ENCODE data around the gene KIAA1671.
A peak's percentile ranks its signal among the peaks of the same experiment; 100 is the strongest.

KIAA1671 gene

DNA sequence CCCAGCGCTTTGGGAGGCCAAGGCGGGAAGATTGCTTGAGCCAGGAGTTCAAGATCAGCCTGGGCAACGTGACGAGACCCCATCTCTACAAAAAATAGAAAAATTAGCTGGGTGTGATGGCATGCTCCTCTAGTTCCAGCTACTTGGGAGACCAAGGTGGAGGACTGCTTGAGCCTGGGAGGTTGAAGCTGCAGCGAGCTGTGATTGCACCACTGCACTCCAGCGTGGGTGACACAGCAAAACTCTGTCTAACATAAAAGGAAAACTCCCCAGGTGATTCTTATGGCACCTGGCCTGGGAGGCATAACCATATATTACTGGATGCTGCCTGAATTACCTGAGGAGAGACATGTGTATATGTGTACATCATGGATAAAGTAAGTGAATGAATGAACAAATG lies 29.1 kb downstream of the KIAA1671 start:
- no peak for DNase-seq (ENCODE audit: low spot score)
- Mint-ChIP-seq H3K4me3 (no peak overlapping the region), H3K9me3 (no peaks in the 10 kb centered on the region), H3K27me3 (ENCODE audit: low read depth) (peaks cover 7% of the 10 kb centered on the region), H3K36me3 (ENCODE audit: low read depth) (peaks cover 1% of the 10 kb centered on the region), H3K27ac (no peak overlapping the region), H3K4me1 (ENCODE audit: low read depth) (peaks cover 13% of the 10 kb centered on the region)

DNA sequence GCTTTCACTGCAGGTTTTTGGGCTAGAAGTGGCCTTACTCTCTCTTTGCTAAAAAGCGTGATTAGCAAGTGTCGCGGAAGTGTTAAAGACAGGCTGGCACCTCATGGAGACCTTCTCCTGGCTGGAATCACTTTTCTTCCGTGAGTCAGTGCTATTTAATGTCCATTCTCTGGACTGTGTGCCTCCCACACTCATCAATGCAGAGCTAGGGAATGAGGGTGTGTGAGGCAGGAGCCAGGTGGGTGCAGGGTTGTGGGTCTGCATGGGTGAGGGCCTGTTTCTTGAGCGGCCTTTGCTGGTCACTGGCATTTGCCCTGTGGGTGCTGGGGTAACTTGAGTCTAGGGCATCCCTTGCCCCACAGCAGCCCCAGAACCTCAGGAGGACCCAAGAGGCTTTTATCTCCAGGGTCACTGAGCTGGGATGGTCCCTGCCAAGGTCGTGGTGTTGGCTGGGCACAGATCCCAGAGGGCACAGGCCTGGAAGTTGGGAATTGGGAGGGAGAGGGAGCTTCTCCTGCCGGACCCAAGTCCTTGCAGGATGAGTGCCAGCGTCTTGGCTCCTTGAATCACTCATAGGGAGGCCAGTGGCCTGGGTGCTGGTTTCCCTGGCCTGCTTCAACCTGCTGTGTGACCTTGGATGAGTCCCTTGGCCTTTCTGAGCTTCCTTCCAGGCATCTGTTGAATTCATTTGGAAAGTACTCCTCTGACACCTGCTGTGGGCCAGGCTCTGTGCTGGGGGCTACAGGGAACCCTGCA lies 30.0 kb downstream of the KIAA1671 start:
- Mint-ChIP-seq H3K27me3 (ENCODE audit: low read depth) (peaks cover 7% of the 10 kb centered on the region), H3K36me3 (ENCODE audit: low read depth) (peaks cover 3% of the 10 kb centered on the region), H3K9me3 (no peaks in the 10 kb centered on the region), H3K4me1 (ENCODE audit: low read depth) (peaks cover 15% of the 10 kb centered on the region), H3K4me3 (no peak overlapping the region), H3K27ac (no peak overlapping the region)
- no peak for DNase-seq (ENCODE audit: low spot score)

DNA sequence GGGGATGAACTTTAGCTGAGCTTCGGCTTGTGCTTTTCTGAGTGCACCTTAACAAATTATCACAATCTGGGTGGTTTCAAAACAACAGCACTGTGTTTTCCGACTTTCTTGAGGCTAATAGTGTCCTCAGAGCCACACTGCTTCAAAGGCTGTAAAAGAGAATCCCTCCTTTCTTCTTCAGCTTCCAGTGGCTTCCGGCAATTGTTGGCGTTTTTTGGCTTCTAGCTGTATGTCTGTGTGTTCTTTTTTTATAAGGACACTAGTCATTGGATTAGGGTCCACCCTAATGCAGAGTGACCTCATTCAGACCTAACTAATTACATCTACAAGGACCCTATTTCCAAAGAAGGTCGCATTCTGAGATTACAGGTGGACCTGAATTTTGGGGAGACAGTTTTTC lies 30.6 kb downstream of the KIAA1671 start:
- Mint-ChIP-seq H3K27me3 (ENCODE audit: low read depth) (peaks cover 7% of the 10 kb centered on the region), H3K4me3 (no peak overlapping the region), H3K9me3 (no peaks in the 10 kb centered on the region), H3K36me3 (ENCODE audit: low read depth) (peaks cover 3% of the 10 kb centered on the region), H3K27ac (no peak overlapping the region), H3K4me1 (ENCODE audit: low read depth) (peaks cover 15% of the 10 kb centered on the region)
- DNase-seq (ENCODE audit: low spot score): no peak

DNA sequence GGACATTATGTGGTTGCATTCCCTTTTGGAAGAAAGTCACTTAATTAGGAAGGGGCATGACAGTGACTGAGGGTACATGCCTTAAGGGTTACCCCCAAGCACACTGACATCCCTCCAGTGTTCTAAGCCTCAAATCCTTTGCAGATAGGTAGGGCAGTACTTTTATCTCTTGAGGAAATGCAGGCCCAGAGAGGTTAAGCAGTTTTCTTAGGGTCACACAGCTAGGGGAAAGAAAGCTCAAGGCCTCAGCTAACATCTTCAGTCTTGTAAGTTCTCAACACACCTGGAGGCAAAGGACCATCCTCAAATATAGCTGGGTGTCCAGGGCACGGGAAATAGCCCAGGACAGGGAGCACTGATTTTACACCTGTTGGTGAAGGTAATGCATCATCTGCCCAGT lies 31.6 kb downstream of the KIAA1671 start:
- Mint-ChIP-seq H3K27ac (no peak overlapping the region), H3K36me3 (ENCODE audit: low read depth) (peaks cover 3% of the 10 kb centered on the region), H3K9me3 (no peaks in the 10 kb centered on the region), H3K4me3 (no peak overlapping the region), H3K27me3 (ENCODE audit: low read depth) (peaks cover 10% of the 10 kb centered on the region), H3K4me1 (ENCODE audit: low read depth) (peaks cover 21% of the 10 kb centered on the region)
- DNase-seq (ENCODE audit: low spot score): no peak

DNA sequence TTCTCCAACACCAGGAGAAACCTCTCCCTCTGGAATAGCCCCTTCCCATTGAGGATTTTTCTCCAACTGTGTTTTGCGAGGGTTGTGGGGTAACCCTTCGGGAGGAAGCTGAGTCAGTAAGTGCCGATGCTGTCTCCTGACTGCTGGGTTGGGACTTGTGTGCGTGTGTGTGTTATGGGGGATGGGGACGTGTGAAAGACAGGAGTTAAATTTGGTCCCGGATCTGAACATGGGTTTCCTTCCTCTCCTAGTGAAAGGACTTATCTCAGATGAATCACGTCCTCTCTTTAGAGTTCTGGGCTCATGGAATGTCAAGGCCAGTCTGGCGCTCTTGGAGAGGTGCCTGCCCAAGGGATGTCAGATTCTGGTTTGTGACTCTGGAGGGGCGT lies 33.3 kb downstream of the KIAA1671 start:
- no peak for DNase-seq (ENCODE audit: low spot score)
- peaks cover 3% of the 10 kb centered on the region for H3K36me3 Mint-ChIP-seq (ENCODE audit: low read depth)
- H3K4me1 Mint-ChIP-seq (ENCODE audit: low read depth): peaks cover 30% of the 10 kb centered on the region
- no peaks in the 10 kb centered on the region for H3K9me3 Mint-ChIP-seq
- peaks cover 7% of the 10 kb centered on the region for H3K27me3 Mint-ChIP-seq (ENCODE audit: low read depth)
- H3K4me3 Mint-ChIP-seq: peak overlapping the region; percentile 68
- H3K27ac Mint-ChIP-seq: peak overlapping the region; percentile 72

DNA sequence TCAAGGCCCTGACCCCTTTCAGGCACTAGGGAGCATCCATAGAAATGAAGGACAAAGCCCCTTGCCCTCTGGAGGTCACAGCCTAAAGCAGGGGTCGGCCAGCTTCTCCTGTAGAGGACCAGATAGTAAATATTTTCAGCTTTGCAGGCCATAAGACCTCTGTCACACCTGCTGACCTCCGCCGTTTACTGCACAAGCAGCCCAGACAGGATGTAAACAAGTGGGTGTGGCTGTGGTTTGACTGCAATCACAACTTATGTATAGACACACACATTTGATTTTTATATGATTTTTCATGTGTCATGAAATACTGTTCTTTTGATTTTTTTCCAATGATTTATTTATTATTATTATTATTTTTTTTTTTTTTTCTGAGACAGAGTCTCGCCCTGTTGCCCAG lies 34.3 kb downstream of the KIAA1671 start:
- Mint-ChIP-seq H3K4me1 (ENCODE audit: low read depth) (peaks cover 36% of the 10 kb centered on the region), H3K4me3 (peak overlapping the region; percentile 34), H3K9me3 (no peaks in the 10 kb centered on the region), H3K36me3 (ENCODE audit: low read depth) (peaks cover 3% of the 10 kb centered on the region), H3K27me3 (ENCODE audit: low read depth) (peaks cover 7% of the 10 kb centered on the region), H3K27ac (peak overlapping the region; percentile 63)
- no peak for DNase-seq (ENCODE audit: low spot score)

DNA sequence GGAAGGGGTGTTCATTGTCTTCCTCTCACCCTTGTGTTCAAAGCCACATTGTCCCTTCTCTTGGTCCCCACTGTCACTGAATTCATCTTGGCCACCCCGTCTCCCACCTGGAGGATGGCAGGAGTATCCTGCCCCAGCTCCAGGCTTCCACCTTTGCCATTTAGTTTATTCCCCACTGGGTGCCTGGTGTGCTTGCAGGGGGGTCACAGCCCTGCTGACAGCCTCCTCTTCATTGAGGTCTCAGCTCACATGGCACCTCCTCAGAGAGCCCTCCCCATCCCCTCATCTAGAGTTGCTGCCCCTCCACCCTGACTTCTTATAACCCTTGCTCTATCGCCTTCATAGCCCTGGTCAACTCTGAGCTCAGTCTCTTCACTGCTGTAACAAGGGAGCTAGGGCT lies 36.6 kb downstream of the KIAA1671 start:
- no peak overlapping the region for H3K4me3 Mint-ChIP-seq
- peaks cover 53% of the 10 kb centered on the region for H3K4me1 Mint-ChIP-seq (ENCODE audit: low read depth)
- H3K9me3 Mint-ChIP-seq: no peaks in the 10 kb centered on the region
- no peak overlapping the region for H3K27ac Mint-ChIP-seq
- H3K27me3 Mint-ChIP-seq (ENCODE audit: low read depth): peaks cover 3% of the 10 kb centered on the region
- no peak for DNase-seq (ENCODE audit: low spot score)
- H3K36me3 Mint-ChIP-seq (ENCODE audit: low read depth): peaks cover 3% of the 10 kb centered on the region

DNA sequence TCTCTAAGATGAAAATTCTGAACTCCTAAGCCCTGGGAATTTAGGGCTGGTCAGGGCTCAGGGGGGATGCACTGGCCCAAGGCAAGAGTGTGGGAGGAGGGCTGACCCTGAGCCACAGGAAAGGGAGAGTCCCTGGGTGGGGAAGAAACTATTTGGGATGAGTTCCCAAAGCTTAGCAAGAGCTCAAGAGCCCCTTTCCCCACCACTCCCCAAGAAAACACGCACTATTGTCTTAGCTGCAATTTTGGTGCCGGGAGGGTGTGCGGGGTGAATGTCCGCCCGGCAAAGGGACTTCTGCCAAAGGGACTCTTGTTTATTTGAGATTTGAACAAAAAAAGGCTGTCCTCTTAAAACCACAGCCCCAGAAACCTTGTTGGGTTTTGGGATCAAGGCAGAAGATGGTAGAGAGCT lies 37.0 kb downstream of the KIAA1671 start:
- DNase-seq (ENCODE audit: low spot score): no peak
- Mint-ChIP-seq H3K27me3 (ENCODE audit: low read depth) (peaks cover 3% of the 10 kb centered on the region), H3K4me1 (ENCODE audit: low read depth) (peaks cover 57% of the 10 kb centered on the region), H3K27ac (no peak overlapping the region), H3K9me3 (no peaks in the 10 kb centered on the region), H3K36me3 (ENCODE audit: low read depth) (peaks cover 3% of the 10 kb centered on the region), H3K4me3 (no peak overlapping the region)

DNA sequence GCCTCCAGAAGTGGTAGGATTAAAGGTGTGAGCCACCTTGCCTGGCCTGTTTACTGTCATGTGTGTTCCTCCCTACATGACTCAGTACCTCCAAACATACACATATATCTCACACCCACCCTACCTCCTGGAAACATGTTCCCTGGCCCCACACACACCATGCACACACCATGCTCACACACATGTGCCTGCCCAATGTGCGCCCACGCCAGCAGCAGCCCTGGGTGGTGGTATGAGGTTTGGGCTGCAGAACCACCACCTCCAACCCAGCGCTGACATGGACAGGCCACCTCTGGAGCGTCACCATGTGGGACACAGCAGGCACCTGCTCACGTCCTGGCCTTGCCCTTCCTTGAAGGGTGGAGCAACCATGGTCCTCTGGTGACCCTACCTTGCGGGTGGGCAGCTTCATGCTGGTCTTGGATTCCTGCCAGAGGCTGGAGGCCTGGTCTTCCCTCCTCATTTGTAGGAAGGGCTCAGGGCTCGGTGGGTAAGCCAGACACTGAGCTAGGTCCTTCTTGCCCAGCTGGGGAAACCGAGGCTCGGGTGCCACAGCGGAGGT lies 37.9 kb downstream of the KIAA1671 start:
- H3K9me3 Mint-ChIP-seq: no peaks in the 10 kb centered on the region
- H3K27ac Mint-ChIP-seq: no peak overlapping the region
- no peak for DNase-seq (ENCODE audit: low spot score)
- H3K4me1 Mint-ChIP-seq (ENCODE audit: low read depth): peaks cover 57% of the 10 kb centered on the region
- H3K27me3 Mint-ChIP-seq (ENCODE audit: low read depth): peaks cover 3% of the 10 kb centered on the region
- peaks cover 3% of the 10 kb centered on the region for H3K36me3 Mint-ChIP-seq (ENCODE audit: low read depth)
- H3K4me3 Mint-ChIP-seq: no peak overlapping the region

DNA sequence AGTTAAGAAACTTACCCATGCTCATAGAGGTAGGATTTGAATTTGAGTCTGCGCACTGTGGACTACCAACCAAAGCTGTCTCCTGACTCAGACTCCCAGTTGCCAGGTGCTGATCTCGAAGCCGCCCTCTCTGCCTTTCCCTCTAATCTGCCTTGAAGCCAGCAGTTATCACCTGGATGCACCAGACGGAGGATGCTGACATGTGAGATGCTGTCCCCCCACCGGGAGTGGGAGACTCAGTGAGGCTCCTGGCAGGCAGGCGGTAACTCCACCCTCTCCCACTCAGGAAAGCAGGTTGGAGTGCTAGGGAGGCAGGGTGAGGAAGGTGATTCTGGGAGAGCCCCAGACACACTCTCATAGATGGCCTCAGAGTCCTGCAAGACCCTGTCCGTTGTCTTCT lies 40.4 kb downstream of the KIAA1671 start:
- Mint-ChIP-seq H3K9me3 (no peaks in the 10 kb centered on the region), H3K4me1 (ENCODE audit: low read depth) (peaks cover 63% of the 10 kb centered on the region), H3K27me3 (ENCODE audit: low read depth) (peaks cover 6% of the 10 kb centered on the region), H3K4me3 (no peak overlapping the region), H3K36me3 (ENCODE audit: low read depth) (no peaks in the 10 kb centered on the region), H3K27ac (peak overlapping the region; percentile 94)
- no peak for DNase-seq (ENCODE audit: low spot score)

DNA sequence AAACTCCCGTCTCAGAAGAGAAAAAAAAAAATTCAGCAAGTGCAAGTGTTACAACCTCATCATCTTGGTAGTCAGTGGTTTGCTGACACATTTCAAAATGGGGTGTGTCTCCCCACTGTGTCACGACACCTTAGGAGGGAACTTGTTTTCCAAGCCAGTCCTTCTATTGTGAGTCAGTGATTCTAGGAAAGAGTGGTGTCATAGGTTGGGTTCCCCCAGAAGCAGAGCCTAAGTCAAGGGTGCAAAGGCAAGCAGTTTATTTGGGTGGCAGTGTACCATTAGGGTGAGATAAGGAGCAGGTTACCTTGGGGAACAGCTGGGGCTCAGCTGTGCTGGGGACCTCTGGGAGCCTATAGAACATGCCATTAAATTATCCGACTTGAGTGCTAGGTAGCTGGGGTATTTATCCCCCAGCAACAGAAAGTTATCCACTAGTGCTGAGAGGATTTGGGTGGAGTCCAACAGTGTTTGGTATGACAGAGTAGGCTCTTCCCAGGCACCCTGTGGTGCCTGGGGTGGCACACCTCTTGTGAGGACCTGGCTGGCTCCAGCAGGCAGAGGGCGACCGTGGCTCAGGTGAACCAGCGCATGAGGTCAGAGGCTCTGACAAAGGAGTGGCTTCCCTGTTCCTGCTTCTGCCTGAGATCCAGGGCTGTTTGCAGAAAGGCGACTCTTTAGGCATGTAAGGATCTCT lies 41.7 kb downstream of the KIAA1671 start:
- peaks cover 56% of the 10 kb centered on the region for H3K4me1 Mint-ChIP-seq (ENCODE audit: low read depth)
- H3K4me3 Mint-ChIP-seq: peak overlapping the region; percentile 44
- no peaks in the 10 kb centered on the region for H3K36me3 Mint-ChIP-seq (ENCODE audit: low read depth)
- peak overlapping the region; percentile 94 for H3K27ac Mint-ChIP-seq
- H3K27me3 Mint-ChIP-seq (ENCODE audit: low read depth): peaks cover 3% of the 10 kb centered on the region
- peak; percentile 78 for DNase-seq (ENCODE audit: low spot score)
- H3K9me3 Mint-ChIP-seq: no peaks in the 10 kb centered on the region

DNA sequence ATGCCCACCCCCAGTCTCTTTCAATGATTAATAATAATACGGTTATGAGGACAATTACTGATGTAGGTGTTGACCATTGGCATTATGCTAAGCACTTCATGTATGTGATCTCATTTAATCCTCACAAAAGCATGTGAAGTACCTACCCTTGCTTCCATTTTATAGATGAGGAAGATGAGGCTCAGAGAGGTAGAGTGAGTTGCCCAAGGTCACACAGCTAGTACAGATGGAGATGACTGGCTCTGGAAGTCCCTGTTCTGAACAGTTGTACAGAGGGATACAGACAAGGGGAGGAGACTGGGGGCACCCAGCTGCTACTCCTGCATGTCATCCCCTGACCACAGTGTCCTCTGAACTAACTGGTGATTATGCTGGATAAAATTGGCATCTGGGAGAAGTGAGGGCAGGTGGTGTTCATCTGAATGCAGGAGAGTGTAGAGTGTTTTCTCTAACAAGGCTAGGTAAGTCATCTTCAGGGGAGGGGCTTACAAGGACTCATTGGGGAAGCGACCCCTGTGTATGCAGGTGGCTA lies 43.2 kb downstream of the KIAA1671 start:
- H3K27ac Mint-ChIP-seq: peak overlapping the region; percentile 26
- no peak overlapping the region for H3K4me3 Mint-ChIP-seq
- DNase-seq (ENCODE audit: low spot score): no peak
- peaks cover 48% of the 10 kb centered on the region for H3K4me1 Mint-ChIP-seq (ENCODE audit: low read depth)
- H3K9me3 Mint-ChIP-seq: no peaks in the 10 kb centered on the region
- peaks cover 3% of the 10 kb centered on the region for H3K27me3 Mint-ChIP-seq (ENCODE audit: low read depth)
- H3K36me3 Mint-ChIP-seq (ENCODE audit: low read depth): no peaks in the 10 kb centered on the region

DNA sequence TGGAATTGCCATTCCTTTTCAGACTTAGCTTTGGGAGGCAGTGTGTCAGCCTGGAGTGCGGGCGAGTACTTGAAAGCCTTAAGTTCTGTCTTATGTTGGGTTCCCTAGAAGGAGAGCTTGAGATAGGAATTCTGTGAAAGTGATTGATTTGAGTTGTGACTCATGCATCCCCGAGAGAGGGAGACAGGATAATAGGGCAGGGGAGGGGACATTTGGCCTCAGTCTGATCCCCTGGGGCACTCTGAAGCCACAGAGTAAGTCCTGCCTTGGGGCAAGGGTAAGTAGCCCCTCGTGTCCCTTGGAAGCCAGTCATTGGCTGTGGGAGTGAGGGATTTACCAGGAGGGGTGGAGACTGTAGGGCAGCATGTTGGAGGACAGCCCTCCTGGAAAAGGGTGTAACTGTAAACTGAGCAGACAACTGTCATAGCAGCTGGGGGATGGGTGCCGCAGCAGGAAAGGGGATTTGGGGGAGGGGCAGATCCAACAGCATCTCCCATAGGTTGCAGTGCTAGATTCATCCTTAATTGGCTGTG lies 44.0 kb downstream of the KIAA1671 start:
- peaks cover 3% of the 10 kb centered on the region for H3K27me3 Mint-ChIP-seq (ENCODE audit: low read depth)
- H3K4me1 Mint-ChIP-seq (ENCODE audit: low read depth): peaks cover 48% of the 10 kb centered on the region
- H3K27ac Mint-ChIP-seq: peak overlapping the region; percentile 49
- peak overlapping the region; percentile 34 for H3K4me3 Mint-ChIP-seq
- peaks cover 3% of the 10 kb centered on the region for H3K36me3 Mint-ChIP-seq (ENCODE audit: low read depth)
- H3K9me3 Mint-ChIP-seq: peaks cover 3% of the 10 kb centered on the region
- DNase-seq (ENCODE audit: low spot score): no peak

DNA sequence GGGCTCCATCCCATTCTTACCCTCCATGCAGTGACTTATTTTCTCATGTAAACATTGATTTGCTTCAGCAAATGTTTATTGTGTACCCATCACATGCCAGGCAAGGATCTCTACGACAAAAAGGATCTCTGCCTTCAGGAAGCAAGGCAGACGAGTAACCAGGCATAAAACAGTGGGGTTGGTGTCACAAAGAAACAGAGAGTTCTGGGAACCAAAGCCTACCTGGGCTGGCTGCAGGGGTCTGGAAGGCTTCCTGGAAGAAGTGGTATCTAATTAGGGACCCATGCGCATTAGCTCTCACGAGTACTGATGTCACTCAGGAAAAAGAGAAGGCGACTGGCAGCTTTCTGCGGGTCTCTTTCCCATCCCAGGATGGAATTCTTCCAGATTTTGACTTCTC lies 44.5 kb downstream of the KIAA1671 start:
- H3K9me3 Mint-ChIP-seq: peaks cover 4% of the 10 kb centered on the region
- peaks cover 3% of the 10 kb centered on the region for H3K27me3 Mint-ChIP-seq (ENCODE audit: low read depth)
- H3K4me3 Mint-ChIP-seq: no peak overlapping the region
- no peak overlapping the region for H3K27ac Mint-ChIP-seq
- peaks cover 3% of the 10 kb centered on the region for H3K36me3 Mint-ChIP-seq (ENCODE audit: low read depth)
- peaks cover 44% of the 10 kb centered on the region for H3K4me1 Mint-ChIP-seq (ENCODE audit: low read depth)
- no peak for DNase-seq (ENCODE audit: low spot score)

Measured in T-helper 2 cell treated with Interferon-gamma antibody and Interleukin-4, amounts not matched to agents 5 μg/mL and 100 μg/mL, for 36 hours (primary cell).